HepG2 (cell line): ENCODE measurements around the gene ZSWIM6. TPM values are rescaled to one million over a fixed set of nuclear protein-coding genes. Genes with fewer than 3 reads are reported as not detected.

Experiments
- ATAC-seq: fragments of 200-7000 bp; cut with Tn5 transposase; 3 replicates; pipeline ENCODE4 v1.9.1; 2020; ENCODE audit warnings: mild to moderate bottlenecking, moderate library complexity
- BruUV-seq: library from RNA; stranded (reverse); fragments of 400-500 nt; replicated peaks from 2 replicates; lab custom pipeline; 2021; lab: Mats Ljungman, UMichigan
- CTCF ChIA-PET: fragments of 300-600 bp; formaldehyde crosslinking; extraction: SDS; loops from one replicate; lab custom pipeline; 2021; ENCODE audit warnings: low total read pairs, inconsistent platforms, low intra/inter-chr PET ratio; lab: Yijun Ruan, JAX
- POLR2A ChIA-PET: fragments of 350-600 bp; sonication (Branson Sonifier 250); formaldehyde crosslinking; loops from one replicate; lab custom pipeline; 2020; ENCODE audit warnings: antibody characterized with exemption, inconsistent platforms; lab: Yijun Ruan, JAX
- DNase-seq: peaks from one replicate; pipeline ENCODE4 v3.0.0-alpha.2; 2015; ENCODE audit warnings: low spot score
- FAIRE-seq: peaks from 3 replicates; lab custom pipeline; 2011; peaks lifted over from hg19 to GRCh38; lab: Jason Lieb, UNC
- H2AFZ ChIP-seq: one replicate; pipeline ENCODE4 v1.6.1; 2011; ENCODE audit warnings: low read length, inconsistent platforms
- H3K27ac ChIP-seq: fragments of 300-600 bp; 3 replicates; pipeline ENCODE4 v1.8.0; 2011; ENCODE audit warnings: mixed run types, mild to moderate bottlenecking, mixed read lengths, low read length, inconsistent platforms; ENCODE audit not compliant: insufficient read depth; ENCODE audit errors: extremely low read length
- H3K27me3 ChIP-seq, 2 experiments: fragments of 200-600 bp in 1 of 2; 2 replicates in 1 of 2; 3 replicates in 1 of 2; pipeline versions ENCODE4 v1.6.0 to v1.8.0; 2011; ENCODE audit warnings: low read length in 2 of 2, mild to moderate bottlenecking in 2 of 2, moderate library complexity in 2 of 2, inconsistent platforms in 1 of 2; ENCODE audit not compliant: insufficient read depth in 2 of 2, control insufficient read depth in 1 of 2
- H3K36me3 ChIP-seq, 2 experiments: fragments of 200-600 bp in 1 of 2; replicated peaks in 1 of 2; 2 replicates in 1 of 2; 3 replicates in 1 of 2; pipeline versions ENCODE4 v1.5.1 to v1.8.0; 2011; ENCODE audit warnings: low read length in 2 of 2, inconsistent platforms in 1 of 2; ENCODE audit not compliant: insufficient read depth in 2 of 2, control insufficient read depth in 1 of 2
- H3K4me1 ChIP-seq: 2 replicates; pipeline ENCODE4 v1.5.1; 2012; ENCODE audit warnings: low read length, inconsistent platforms; ENCODE audit not compliant: insufficient read depth
- H3K4me2 ChIP-seq: 2 replicates; pipeline ENCODE4 v1.6.0; 2011; ENCODE audit warnings: low read depth, low read length, inconsistent platforms
- H3K4me3 ChIP-seq, 3 experiments: fragments of 200-600 bp in 1 of 3; sonication (generic), shearing (Covaris generic) in 1 of 3; replicated peaks in 1 of 3; 2 replicates each; pipeline ENCODE4 v1.5.1; 2011 to 2016; ENCODE audit warnings: low read length in 3 of 3, inconsistent platforms in 2 of 3, low read depth in 2 of 3, mild to moderate bottlenecking in 2 of 3, control low read depth in 1 of 3, mixed read lengths in 1 of 3; ENCODE audit not compliant: insufficient read depth in 1 of 3
- H3K79me2 ChIP-seq: one replicate; pipeline ENCODE4 v1.6.1; 2011; ENCODE audit warnings: low read length, inconsistent platforms; ENCODE audit not compliant: insufficient read depth
- H3K9ac ChIP-seq: 2 replicates; pipeline ENCODE4 v1.6.0; 2011; ENCODE audit warnings: mild to moderate bottlenecking, low read depth, low read length, inconsistent platforms; ENCODE audit not compliant: insufficient read depth
- H3K9me3 ChIP-seq: 2 replicates; pipeline ENCODE4 v1.5.1; 2012; ENCODE audit warnings: mild to moderate bottlenecking, low read length
- H4K20me1 ChIP-seq: 2 replicates; pipeline ENCODE4 v1.6.0; 2011; ENCODE audit warnings: inconsistent platforms, mild to moderate bottlenecking, low read length, moderate library complexity; ENCODE audit not compliant: insufficient read depth
- AHR ChIP-seq: IDR thresholded peaks from 2 replicates; pipeline ENCODE4 v1.6.1; 2018; ENCODE audit warnings: missing genetic modification reagents, missing compliant biosample characterization
- HNRNPL ChIP-seq: fragments of 200-400 bp; formaldehyde crosslinking; IDR thresholded peaks from 2 replicates; pipeline ENCODE4 v1.6.1; 2017; ENCODE audit warnings: mild to moderate bottlenecking, low read depth, low read length
- MTA3 ChIP-seq: sonication (generic); formaldehyde crosslinking; IDR thresholded peaks from 2 replicates; pipeline ENCODE4 v1.4.0; 2020; ENCODE audit warnings: missing genetic modification reagents
- RARG ChIP-seq: sonication (generic); formaldehyde crosslinking; IDR thresholded peaks from 2 replicates; pipeline ENCODE4 v1.4.0; 2020; ENCODE audit warnings: low read depth, mild to moderate bottlenecking, missing genetic modification reagents
- RBFOX2 ChIP-seq: fragments of 200-400 bp; formaldehyde crosslinking; IDR thresholded peaks from 2 replicates; pipeline ENCODE4 v1.6.1; 2017; ENCODE audit warnings: low read depth, mild to moderate bottlenecking, low read length
- REXO4 ChIP-seq: sonication (generic); formaldehyde crosslinking; IDR thresholded peaks from 2 replicates; pipeline ENCODE4 v1.8.0; 2022; ENCODE audit warnings: missing genetic modification reagents, mild to moderate bottlenecking, borderline replicate concordance
- SAP130 ChIP-seq: IDR thresholded peaks from 2 replicates; pipeline ENCODE4 v1.6.1; 2016; ENCODE audit warnings: low read depth
- ZBTB38 ChIP-seq: sonication (generic); formaldehyde crosslinking; IDR thresholded peaks from 2 replicates; pipeline ENCODE4 v1.5.1; 2020; ENCODE audit warnings: mild to moderate bottlenecking, missing genetic modification reagents
- ZBTB8A ChIP-seq: sonication (generic); formaldehyde crosslinking; IDR thresholded peaks from 2 replicates; pipeline ENCODE4 v1.4.0; 2020; ENCODE audit warnings: mild to moderate bottlenecking, low read depth, missing genetic modification reagents, borderline replicate concordance
- ZNF543 ChIP-seq: sonication (generic); formaldehyde crosslinking; IDR thresholded peaks from 2 replicates; pipeline ENCODE4 v1.4.0; 2020; ENCODE audit warnings: mild to moderate bottlenecking, missing genetic modification reagents
- ZNF549 ChIP-seq: sonication (generic); formaldehyde crosslinking; IDR thresholded peaks from 2 replicates; pipeline ENCODE4 v1.5.0; 2020; ENCODE audit warnings: missing genetic modification reagents
- ZNF550 ChIP-seq: sonication (generic); formaldehyde crosslinking; IDR thresholded peaks from 2 replicates; pipeline ENCODE4 v1.4.0; 2020; ENCODE audit warnings: mild to moderate bottlenecking, missing genetic modification reagents, borderline replicate concordance
- ZNF552 ChIP-seq: sonication (generic); formaldehyde crosslinking; IDR thresholded peaks from 2 replicates; pipeline ENCODE4 v1.9.0; 2022; ENCODE audit warnings: missing genetic modification reagents, mild to moderate bottlenecking, borderline replicate concordance
- ZNF614 ChIP-seq: IDR thresholded peaks from 2 replicates; pipeline ENCODE4 v1.6.1; 2018; ENCODE audit warnings: missing biosample characterization, missing genetic modification reagents, inconsistent platforms, borderline replicate concordance
- ZNF788 ChIP-seq: sonication (generic); formaldehyde crosslinking; IDR thresholded peaks from 2 replicates; pipeline ENCODE4 v1.5.0; 2020; ENCODE audit warnings: mild to moderate bottlenecking, missing genetic modification reagents, borderline replicate concordance
- WGBS: methylation state at CpG from one replicate; pipeline ENCODE4 v1.1.6; 2017; ENCODE audit warnings: low lambda C conversion rate; 5-methylcytosine and 5-hydroxymethylcytosine counted together
- in situ Hi-C: cut with HindIII; loops from 2 replicates; pipeline ENCODE4 v1.10.0; 2017; ENCODE audit warnings: low pct_unique_long_range_greater_than_20kb; ENCODE audit not compliant: extremely low pct_ligation_motif_present
- intact Hi-C: fragments of 100-400 bp; cut with micrococcal nuclease; formaldehyde crosslinking; loops from one replicate; pipeline ENCODE4 v1.10.0; 2022; ENCODE audit not compliant: unreplicated experiment
- polyA plus RNA-seq, 8 experiments: library from polyadenylated mRNA; depleted of rRNA in 3 of 8; stranded (reverse) in 7 of 8; unstranded in 1 of 8; fragments of >200 nt; fragmentation: Illumina TruSeq in 4 of 8; extraction: Trizol in 4 of 8; gene quantifications; 2 replicates each; pipeline versions ENCODE4 v1.2.1 to v1.2.3, GENCODE V29; 2011 to 2016; ENCODE audit warnings: low read depth in 4 of 8, missing spikeins in 1 of 8, mixed read lengths in 1 of 8; ENCODE audit not compliant: insufficient read depth in 1 of 8
- total RNA-seq, 5 experiments: library from RNA; depleted of rRNA; stranded (reverse); fragments of >200 nt; fragmentation: Illumina TruSeq; extraction: Trizol; gene quantifications; 2 replicates each; pipeline ENCODE4 v1.2.3, GENCODE V29; 2016; ENCODE audit warnings: low read depth in 1 of 5
- TF ChIP-seq, protein P1 (sequence below): sonication (generic); formaldehyde crosslinking; IDR thresholded peaks from 2 replicates; pipeline ENCODE4 v1.5.0; 2020; ENCODE audit warnings: missing genetic modification reagents, mild to moderate bottlenecking, borderline replicate concordance
- TF ChIP-seq, protein P2 (sequence below): sonication (generic); formaldehyde crosslinking; IDR thresholded peaks from 2 replicates; pipeline ENCODE4 v1.8.0; 2022; ENCODE audit warnings: missing genetic modification reagents, mild to moderate bottlenecking, inconsistent platforms, borderline replicate concordance
- TF ChIP-seq, protein P3 (sequence below): sonication (generic); formaldehyde crosslinking; IDR thresholded peaks from 2 replicates; pipeline ENCODE4 v1.5.0; 2020; ENCODE audit warnings: mild to moderate bottlenecking, missing genetic modification reagents
- TF ChIP-seq, protein P4 (sequence below): sonication (generic); formaldehyde crosslinking; IDR thresholded peaks from 2 replicates; pipeline ENCODE4 v1.5.0; 2020; ENCODE audit warnings: mild to moderate bottlenecking, missing genetic modification reagents, borderline replicate concordance

Gene ZSWIM6
- total and polyA plus RNA-seq, 2 of the 13 experiments (the other 11 are each of a cell fraction or from before 2014, with no cell fraction given) = 0.82 to 1.9 TPM

DNA sequence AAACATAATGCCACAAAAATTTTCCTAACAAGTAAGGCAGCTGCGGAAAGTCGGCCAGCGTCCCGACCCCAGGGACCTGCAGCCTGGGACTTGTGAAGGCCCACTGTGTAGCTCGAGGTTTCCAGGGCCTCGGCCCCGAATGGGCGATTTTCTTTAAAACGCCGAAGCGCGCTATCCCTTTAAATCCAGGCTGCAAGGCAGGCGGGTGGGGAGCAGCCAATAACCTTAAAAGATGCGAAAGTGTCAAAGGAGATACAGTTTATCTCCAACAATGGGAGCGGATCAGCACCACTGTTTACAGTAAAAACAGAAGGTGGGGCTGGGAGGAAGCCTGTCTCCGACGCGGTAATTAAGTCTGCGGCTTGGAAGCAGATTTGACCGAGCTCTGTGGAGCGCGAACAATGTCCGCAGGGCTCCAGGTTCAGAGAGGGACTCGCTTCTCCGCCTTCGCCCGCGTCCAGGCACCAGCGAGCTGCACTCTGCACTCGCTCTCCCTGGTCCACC is 1.7 kb upstream of the ZSWIM6 start:
- H3K36me3 ChIP-seq = no peaks in the 10 kb centered on the region
- H3K4me2 ChIP-seq = peak overlapping the region; percentile 92
- CTCF ChIA-PET = no interaction called here
- under 1% methylated on average over 18 of the region's 30 CpGs for WGBS
- DNase-seq (peak; percentile 10), ATAC-seq (no peak), FAIRE-seq (no peak)
- peaks cover 0 to 38% of the 10 kb centered on the region in 2 experiments; a peak in 3 of 5 replicates for H3K27me3 ChIP-seq
- peaks cover 12% of the 10 kb centered on the region; the same call in 1 of the 2 replicates for H4K20me1 ChIP-seq
- intact Hi-C loops (loop anchor here (1.0 to 10.0 kb wide), 3 partner anchors 53 to 327 kb away; no protein-coding TSS in a partner anchor), in situ Hi-C loops (no loop called here)
- no TSS peak for BruUV-seq
- peak overlapping the region; percentile 67 for H3K9ac ChIP-seq
- H3K79me2 ChIP-seq = peaks cover 4% of the 10 kb centered on the region
- POLR2A ChIA-PET = interaction anchor here (1.0 to 3.0 kb wide), 3 partner anchors 28 to 53 kb away, joined by 3 to 37 read pairs (median 5); no protein-coding TSS in a partner anchor
- H3K4me1 ChIP-seq = peaks cover 50% of the 10 kb centered on the region
- H3K27ac ChIP-seq = no peak overlapping the region
- peak overlapping the region; percentile 79 to 87 (median 82) for H3K4me3 ChIP-seq
- no peak overlapping the region for H2AFZ ChIP-seq
- H3K9me3 ChIP-seq = no peaks in the 10 kb centered on the region
- TF ChIP-seq ZNF550 = no peak
- TF ChIP-seq, protein P1, sequence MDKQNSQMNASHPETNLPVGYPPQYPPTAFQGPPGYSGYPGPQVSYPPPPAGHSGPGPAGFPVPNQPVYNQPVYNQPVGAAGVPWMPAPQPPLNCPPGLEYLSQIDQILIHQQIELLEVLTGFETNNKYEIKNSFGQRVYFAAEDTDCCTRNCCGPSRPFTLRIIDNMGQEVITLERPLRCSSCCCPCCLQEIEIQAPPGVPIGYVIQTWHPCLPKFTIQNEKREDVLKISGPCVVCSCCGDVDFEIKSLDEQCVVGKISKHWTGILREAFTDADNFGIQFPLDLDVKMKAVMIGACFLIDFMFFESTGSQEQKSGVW (CRISPR knock-in tag) = no peak
- no peak for TF ChIP-seq RARG
- TF ChIP-seq ZNF549 = no peak
- TF ChIP-seq RBFOX2 = no peak
- TF ChIP-seq, protein P2, sequence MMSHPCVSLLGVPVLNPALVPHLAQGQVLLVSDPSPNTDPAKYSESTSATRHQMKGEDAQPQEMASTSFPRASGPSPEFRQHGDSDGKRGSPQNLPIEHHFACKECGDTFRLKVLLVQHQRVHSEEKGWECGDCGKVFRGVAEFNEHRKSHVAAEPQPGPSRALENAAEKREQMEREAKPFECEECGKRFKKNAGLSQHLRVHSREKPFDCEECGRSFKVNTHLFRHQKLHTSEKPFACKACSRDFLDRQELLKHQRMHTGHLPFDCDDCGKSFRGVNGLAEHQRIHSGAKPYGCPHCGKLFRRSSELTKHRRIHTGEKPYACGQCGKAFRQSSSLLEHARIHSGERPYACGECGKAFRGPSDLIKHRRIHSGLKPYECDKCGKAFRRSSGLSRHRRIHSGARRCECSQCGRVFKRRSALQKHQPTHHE (CRISPR knock-in tag) = no peak
- TF ChIP-seq, protein P3, sequence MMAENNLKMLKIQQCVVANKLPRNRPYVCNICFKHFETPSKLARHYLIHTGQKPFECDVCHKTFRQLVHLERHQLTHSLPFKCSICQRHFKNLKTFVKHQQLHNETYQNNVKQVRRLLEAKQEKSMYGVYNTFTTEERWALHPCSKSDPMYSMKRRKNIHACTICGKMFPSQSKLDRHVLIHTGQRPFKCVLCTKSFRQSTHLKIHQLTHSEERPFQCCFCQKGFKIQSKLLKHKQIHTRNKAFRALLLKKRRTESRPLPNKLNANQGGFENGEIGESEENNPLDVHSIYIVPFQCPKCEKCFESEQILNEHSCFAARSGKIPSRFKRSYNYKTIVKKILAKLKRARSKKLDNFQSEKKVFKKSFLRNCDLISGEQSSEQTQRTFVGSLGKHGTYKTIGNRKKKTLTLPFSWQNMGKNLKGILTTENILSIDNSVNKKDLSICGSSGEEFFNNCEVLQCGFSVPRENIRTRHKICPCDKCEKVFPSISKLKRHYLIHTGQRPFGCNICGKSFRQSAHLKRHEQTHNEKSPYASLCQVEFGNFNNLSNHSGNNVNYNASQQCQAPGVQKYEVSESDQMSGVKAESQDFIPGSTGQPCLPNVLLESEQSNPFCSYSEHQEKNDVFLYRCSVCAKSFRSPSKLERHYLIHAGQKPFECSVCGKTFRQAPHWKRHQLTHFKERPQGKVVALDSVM = no peak
- no peak for TF ChIP-seq HNRNPL
- no peak for TF ChIP-seq REXO4
- TF ChIP-seq ZBTB8A (CRISPR knock-in tag) = no peak
- no peak for TF ChIP-seq ZBTB38 (CRISPR knock-in tag)
- TF ChIP-seq MTA3 (CRISPR knock-in tag) = no peak
- TF ChIP-seq SAP130 (CRISPR knock-in tag) = 0 out of 2 replicates have a peak, but pooled peaks have one; percentile 2
- TF ChIP-seq ZNF543 (CRISPR knock-in tag) = no peak
- TF ChIP-seq, protein P4, sequence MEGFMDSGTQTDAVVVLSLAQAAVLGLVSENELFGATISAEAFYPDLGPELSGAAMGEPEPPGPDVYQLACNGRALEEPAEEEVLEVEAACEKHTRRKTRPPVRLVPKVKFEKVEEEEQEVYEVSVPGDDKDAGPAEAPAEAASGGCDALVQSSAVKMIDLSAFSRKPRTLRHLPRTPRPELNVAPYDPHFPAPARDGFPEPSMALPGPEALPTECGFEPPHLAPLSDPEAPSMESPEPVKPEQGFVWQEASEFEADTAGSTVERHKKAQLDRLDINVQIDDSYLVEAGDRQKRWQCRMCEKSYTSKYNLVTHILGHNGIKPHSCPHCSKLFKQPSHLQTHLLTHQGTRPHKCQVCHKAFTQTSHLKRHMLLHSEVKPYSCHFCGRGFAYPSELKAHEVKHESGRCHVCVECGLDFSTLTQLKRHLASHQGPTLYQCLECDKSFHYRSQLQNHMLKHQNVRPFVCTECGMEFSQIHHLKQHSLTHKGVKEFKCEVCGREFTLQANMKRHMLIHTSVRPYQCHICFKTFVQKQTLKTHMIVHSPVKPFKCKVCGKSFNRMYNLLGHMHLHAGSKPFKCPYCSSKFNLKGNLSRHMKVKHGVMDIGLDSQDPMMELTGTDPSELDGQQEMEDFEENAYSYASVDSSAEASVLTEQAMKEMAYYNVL (CRISPR knock-in tag) = 0 out of 2 replicates have a peak, but pooled peaks have one; percentile 2
- TF ChIP-seq ZNF552 (CRISPR knock-in tag) = no peak
- TF ChIP-seq AHR (CRISPR knock-in tag) = no peak
- TF ChIP-seq ZNF788 (CRISPR knock-in tag) = 0 out of 2 replicates have a peak, but pooled peaks have one; percentile 5
- no peak for TF ChIP-seq ZNF614 (CRISPR knock-in tag)
